MM.1S (cell line): ENCODE data around the gene DDAH1.

Experiments
- CTCF ChIP-seq: fragments of 300-600 bp; sonication (generic); IDR thresholded peaks from 2 replicates; pipeline ENCODE4 v1.5.1; 2016; ENCODE audit warnings: antibody characterized with exemption, low read length, mixed read lengths
- EZH2 ChIP-seq: fragments of 300-600 bp; sonication (generic); optimal IDR thresholded peaks from 2 replicates; pipeline ENCODE3; 2017; ENCODE audit warnings: low read depth, mild to moderate bottlenecking, antibody characterized with exemption, low read length, mixed read lengths

- TF ChIP-seq CTCF (no peak), EZH2 (no peak)
Observed at GRCh38 chr1:85371021-85371420, 93.9 kb downstream of the DDAH1 start.
